BLaER1 treated with 17β-estradiol and CSF1 and Interleukin-3, amounts not matched to agents 10 nM and 100 nM (cell line): Measurements from ENCODE around the gene SMIM45.

Experiments
- H3K27ac ChIP-seq, 11 experiments: shearing (Covaris generic); formaldehyde crosslinking; 2 replicates each; pipeline ENCODE4 v1.8.1; 2022
- H3K27me3 ChIP-seq, 11 experiments: shearing (Covaris generic); formaldehyde crosslinking; 2 replicates each; pipeline ENCODE4 v1.8.1; 2022
- H3K36me3 ChIP-seq, 11 experiments: shearing (Covaris generic); formaldehyde crosslinking; 2 replicates each; pipeline ENCODE4 v1.8.1; 2022
- H3K4me1 ChIP-seq, 10 experiments: shearing (Covaris generic); formaldehyde crosslinking; 2 replicates each; pipeline ENCODE4 v1.8.1; 2022
- H3K4me2 ChIP-seq, 11 experiments: shearing (Covaris generic); formaldehyde crosslinking; 2 replicates each; pipeline ENCODE4 v1.8.1; 2022
- H3K4me3 ChIP-seq, 10 experiments: shearing (Covaris generic); formaldehyde crosslinking; 2 replicates each; pipeline ENCODE4 v1.8.1; 2022
- H3K9ac ChIP-seq, 11 experiments: shearing (Covaris generic); formaldehyde crosslinking; 2 replicates each; pipeline ENCODE4 v1.8.1; 2022
- H3K9me3 ChIP-seq, 11 experiments: shearing (Covaris generic); formaldehyde crosslinking; replicated peaks in 1 of 11; 2 replicates each; pipeline ENCODE4 v1.8.1; 2022
- H4K20me1 ChIP-seq, 11 experiments: shearing (Covaris generic); formaldehyde crosslinking; 2 replicates each; pipeline ENCODE4 v1.8.1; 2022
- Cebpa-rat ChIP-seq, 11 experiments: shearing (Covaris generic); IDR thresholded peaks; 2 replicates each; pipeline ENCODE4 v1.8.1; 2022

SMIM45 gene

GRCh38 chr22:42007922-42008321 lies 56.0 kb downstream of the SMIM45 start:
- TF ChIP-seq Cebpa-rat (IDR thresholded peaks at IDR 0.05): no peak
- H3K9me3 ChIP-seq: peaks cover 31 to 52% (median 48%) of the 10 kb centered on the region in 11 experiments

More at GRCh38 chr22:42007922-42008321, 56.0 kb downstream of the SMIM45 start:
- H3K9ac ChIP-seq: no peak overlapping the region
- H3K4me2 ChIP-seq: no peak overlapping the region
- H3K27me3 ChIP-seq: no peaks in the 10 kb centered on the region
- no peak overlapping the region for H3K4me3 ChIP-seq
- no peaks in the 10 kb centered on the region for H3K36me3 ChIP-seq
- no peaks in the 10 kb centered on the region for H4K20me1 ChIP-seq
- H3K27ac ChIP-seq: no peak overlapping the region
- H3K4me1 ChIP-seq: no peaks in the 10 kb centered on the region
